ENCODE measurements around the gene MADCAM1.

Gene MADCAM1

GRCh38 chr19:517721-518597 lies 21.7 kb downstream of the MADCAM1 start:
- no peak for DNase-seq (ENCODE audit: low read depth)
- no peak overlapping the region for H3K4me3 ChIP-seq (ENCODE audit: control insufficient read depth, low read depth, low read length)
- no peak for TF ChIP-seq CTCF (conservative IDR thresholded peaks at IDR 0.05; ENCODE audit: control insufficient read depth, insufficient read depth, low read depth, low read length)

- no peak overlapping the region for H3K4me3 ChIP-seq (ENCODE audit: control insufficient read depth, low read depth, low read length)
- DNase-seq (ENCODE audit: low read depth) = no peak
- no peak for TF ChIP-seq CTCF (conservative IDR thresholded peaks at IDR 0.05; ENCODE audit: control insufficient read depth, insufficient read depth, low read depth, low read length)
These were observed 22.4 kb downstream of the MADCAM1 start for GRCh38 chr19:518598-519231.

- DNase-seq (ENCODE audit: low read depth) = no peak
- no peak for TF ChIP-seq CTCF (conservative IDR thresholded peaks at IDR 0.05; ENCODE audit: control insufficient read depth, insufficient read depth, low read depth, low read length)
- H3K4me3 ChIP-seq (ENCODE audit: control insufficient read depth, low read depth, low read length) = no peak overlapping the region
These were observed 23.2 kb downstream of the MADCAM1 start for GRCh38 chr19:519449-519865.

- DNase-seq (ENCODE audit: low read depth) = no peak
- no peak overlapping the region for H3K4me3 ChIP-seq (ENCODE audit: control insufficient read depth, low read depth, low read length)
- no peak for TF ChIP-seq CTCF (conservative IDR thresholded peaks at IDR 0.05; ENCODE audit: control insufficient read depth, insufficient read depth, low read depth, low read length)
These were observed 26.4 kb downstream of the MADCAM1 start for GRCh38 chr19:522726-523125.

- no peak for TF ChIP-seq CTCF (conservative IDR thresholded peaks at IDR 0.05; ENCODE audit: control insufficient read depth, insufficient read depth, low read depth, low read length)
- H3K4me3 ChIP-seq (ENCODE audit: control insufficient read depth, low read depth, low read length) = no peak overlapping the region
- peak; percentile 36 for DNase-seq (ENCODE audit: low read depth)
These were observed 27.9 kb downstream of the MADCAM1 start for GRCh38 chr19:524062-524674.

GRCh38 chr19:525029-525428 lies 28.7 kb downstream of the MADCAM1 start:
- no peak for DNase-seq (ENCODE audit: low read depth)
- H3K4me3 ChIP-seq (ENCODE audit: control insufficient read depth, low read depth, low read length) = no peak overlapping the region
- TF ChIP-seq CTCF (conservative IDR thresholded peaks at IDR 0.05; ENCODE audit: control insufficient read depth, insufficient read depth, low read depth, low read length) = no peak
